EH (cell line): ENCODE measurements around the gene CD81.

Source experiments
- DNase-seq: peaks from one replicate; pipeline ENCODE4 v3.0.0-alpha.2; 2015; ENCODE audit warnings: low read depth

Gene CD81

DNA sequence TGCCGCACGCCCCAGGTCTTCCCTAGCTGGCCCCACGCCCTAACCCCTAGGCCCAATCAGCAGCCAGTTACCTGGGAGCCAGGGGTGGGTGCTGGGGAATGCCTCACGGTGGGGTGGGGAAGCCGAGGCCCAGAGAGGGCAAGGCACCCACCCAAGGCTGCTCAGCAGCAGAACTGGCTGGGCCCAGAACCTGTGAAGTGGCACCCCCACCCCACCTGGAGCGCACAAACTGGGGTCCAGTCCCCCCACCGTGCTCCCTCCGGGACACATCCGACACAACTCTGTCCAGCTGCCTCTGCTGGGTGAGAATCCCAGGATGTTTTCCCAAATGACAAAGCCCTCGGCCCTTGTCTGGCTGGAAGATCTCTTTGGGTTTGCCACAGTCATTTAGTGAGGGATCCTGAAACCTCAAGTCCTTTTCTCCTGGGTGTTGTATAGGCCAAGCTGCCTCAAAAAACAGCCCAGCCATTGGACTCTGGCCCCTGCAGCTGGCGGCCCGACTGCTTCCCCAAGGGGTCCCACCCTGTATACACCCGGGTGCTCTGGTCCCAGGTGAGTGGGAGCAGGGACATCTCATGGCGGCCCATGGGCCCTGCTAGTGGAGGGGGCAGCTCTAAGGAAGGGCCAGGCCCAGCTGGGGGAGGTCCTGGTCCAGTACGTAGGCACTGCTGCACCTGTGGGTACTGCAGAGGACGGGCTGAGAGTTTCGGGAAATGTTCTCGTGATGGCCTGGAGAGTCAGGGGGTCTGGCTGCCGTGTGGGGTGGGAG is 44.3 kb downstream of the CD81 start:
- no peak for DNase-seq

DNA sequence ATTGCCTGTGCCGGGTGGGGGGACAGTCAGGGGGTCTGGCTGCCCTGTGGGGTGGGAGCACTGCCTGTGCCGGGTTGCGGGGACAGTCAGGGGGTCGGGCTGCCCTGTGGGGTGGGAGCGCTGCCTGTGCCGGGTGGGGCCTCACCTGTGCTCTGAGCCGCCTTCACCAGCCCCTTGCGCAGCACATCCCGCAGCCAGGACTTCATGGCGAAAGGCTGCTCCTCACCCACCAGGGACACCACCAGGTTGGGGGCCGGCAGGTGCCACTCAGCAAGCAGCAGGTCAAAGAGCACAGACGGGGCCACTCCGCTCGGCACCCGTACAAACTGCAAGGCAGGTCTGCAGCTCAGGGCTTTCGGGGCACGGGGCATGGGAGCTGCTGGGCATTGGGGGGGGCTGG is 44.9 kb downstream of the CD81 start:
- DNase-seq, result no peak

DNA sequence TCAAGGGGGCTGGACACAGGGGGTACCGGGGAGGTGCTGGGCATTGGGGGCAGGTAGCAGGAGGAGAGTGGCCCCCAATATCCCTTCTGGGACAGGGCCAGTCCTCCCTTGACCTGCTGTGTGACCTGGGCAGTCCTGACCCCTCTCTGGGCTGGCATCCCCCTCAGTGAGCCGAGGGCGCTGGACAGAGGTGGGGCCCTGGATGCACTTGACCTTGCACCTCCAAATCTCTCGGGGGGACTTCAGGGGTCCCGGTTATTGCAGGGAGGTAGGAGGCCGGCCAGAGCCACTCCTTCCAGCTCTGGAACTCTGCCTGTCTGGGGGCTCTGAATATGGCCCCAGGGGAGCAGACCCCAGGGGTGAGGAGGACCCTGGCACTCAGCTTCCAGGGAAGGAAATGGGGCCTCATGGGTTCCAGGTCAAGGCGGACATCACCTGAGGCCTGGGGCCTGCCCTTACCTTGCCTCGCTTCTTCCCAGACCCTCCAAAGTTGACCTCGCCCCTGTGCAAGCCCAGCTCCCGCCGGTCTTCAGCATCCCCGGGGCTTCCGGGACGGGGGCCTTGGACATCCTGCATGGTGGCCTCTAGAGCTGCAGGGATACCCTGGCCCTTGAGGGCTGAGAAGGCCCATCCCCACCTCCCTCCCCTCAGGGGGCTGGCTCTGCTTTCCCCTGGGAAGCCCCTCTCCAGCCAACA is 45.5 kb downstream of the CD81 start:
- DNase-seq, result no peak

DNA sequence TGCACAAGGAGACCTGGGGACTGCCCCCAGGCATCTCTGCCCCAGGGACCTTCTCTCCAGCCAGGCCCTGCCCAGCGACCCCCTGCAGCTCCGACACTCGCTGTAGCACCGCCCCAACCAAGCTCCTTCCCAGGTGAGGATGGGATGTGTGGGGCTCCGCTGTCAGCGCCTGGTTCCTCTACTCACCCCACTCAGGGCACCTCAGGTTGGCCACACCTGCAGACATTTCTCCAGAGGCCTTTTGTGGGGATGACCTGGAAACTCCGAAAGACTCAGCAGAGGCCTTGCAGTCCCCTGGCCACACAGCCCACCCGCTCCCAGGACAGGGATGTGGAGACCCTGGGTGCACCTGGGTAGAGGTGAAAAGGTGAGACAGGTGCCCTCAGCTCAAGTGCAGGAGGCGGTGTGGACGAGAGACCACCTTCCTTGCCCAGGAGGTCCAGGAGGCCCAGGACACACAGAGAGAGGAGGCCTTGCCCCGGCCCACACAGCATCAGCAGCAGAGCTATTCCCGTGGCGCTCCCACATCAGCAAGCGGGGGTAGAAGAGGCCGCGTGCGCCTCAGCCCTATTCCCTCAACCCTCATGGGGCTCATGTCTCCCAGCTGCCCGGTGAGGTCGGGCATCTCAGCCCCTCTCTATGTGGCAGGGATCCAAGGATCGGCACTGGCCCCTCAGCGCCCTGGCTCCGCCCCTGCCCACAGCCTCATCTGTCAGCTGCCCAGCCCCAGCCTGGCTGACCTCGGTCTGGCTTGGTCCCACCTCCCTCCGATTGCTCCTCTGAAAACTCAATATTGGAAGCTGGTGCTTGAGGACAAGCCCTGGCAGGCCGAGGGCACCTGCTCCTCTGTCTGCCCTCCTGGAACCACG is 46.3 kb downstream of the CD81 start:
- no peak for DNase-seq

DNA sequence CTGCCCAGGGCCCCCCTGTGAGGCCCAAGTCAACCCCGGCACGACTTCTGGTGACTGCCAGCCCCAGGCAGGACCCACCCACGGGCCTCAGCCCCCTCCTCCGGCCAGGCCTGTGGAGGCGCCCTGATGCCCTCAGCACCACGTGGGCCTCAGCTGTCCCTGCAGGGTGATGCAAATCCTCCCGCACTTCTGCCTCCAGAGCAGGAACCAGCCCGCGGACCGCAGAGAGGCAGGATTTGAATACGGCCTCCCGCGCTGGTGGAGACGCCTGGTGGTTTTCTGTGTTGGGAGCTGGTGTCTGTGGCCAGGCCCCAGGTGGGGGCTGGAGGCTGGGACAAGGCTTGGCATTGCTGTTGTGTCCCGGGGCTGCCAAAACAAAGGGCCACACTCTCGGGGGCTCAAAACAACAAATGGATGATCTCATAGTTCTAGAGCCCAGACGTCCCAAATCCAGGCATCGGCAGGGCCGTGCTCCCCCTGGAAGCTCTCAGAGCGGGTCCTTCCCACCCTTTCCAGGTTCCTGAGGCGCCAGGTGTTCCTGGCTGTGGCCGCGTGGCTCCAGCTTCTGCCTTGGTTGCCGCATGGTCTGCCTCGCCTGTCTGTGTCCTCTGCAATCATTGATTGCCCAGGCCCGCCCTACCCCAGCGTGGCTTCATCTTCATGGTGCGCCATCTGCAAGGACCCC is 47.8 kb downstream of the CD81 start:
- no peak for DNase-seq

DNA sequence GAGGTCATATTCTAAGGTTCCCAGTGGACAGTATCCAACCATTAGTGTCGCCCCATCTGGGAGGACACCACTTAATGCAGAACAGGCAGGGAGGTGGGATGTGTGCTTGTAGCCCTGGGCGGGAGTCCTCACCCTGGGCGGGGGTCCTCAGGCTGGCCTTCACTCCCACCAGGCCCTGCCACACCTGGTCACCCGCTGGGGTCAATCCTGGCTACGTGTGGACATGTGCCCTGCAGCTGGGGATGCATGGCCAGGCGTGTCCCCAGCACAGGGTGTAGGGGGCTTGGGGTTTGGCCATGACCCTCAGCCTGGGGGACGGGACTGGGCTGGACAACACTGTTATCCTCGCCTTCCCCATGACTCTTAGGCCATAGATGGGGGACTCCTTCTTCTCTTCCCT is 48.4 kb downstream of the CD81 start:
- no peak for DNase-seq

DNA sequence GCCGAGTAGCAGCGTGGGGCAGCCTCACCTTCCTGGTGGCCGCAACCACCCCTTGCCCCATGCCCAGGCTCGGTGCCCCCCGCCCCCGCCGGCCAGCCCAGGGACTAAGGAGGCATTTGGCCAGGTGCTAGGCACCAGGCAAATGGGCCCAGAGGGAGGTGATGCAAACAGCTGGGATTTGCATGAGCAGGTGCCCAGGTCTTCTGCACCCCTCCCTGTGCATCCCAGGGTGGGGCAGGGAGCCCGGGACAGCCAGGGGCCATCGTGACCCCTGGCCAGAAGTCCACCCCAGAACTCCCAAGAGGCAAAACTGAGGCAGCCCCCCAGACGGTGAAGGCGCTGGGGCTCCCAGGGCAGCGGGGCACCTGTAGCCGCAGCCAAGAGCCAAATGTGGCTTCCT is 49.1 kb downstream of the CD81 start:
- DNase-seq, result no peak

DNA sequence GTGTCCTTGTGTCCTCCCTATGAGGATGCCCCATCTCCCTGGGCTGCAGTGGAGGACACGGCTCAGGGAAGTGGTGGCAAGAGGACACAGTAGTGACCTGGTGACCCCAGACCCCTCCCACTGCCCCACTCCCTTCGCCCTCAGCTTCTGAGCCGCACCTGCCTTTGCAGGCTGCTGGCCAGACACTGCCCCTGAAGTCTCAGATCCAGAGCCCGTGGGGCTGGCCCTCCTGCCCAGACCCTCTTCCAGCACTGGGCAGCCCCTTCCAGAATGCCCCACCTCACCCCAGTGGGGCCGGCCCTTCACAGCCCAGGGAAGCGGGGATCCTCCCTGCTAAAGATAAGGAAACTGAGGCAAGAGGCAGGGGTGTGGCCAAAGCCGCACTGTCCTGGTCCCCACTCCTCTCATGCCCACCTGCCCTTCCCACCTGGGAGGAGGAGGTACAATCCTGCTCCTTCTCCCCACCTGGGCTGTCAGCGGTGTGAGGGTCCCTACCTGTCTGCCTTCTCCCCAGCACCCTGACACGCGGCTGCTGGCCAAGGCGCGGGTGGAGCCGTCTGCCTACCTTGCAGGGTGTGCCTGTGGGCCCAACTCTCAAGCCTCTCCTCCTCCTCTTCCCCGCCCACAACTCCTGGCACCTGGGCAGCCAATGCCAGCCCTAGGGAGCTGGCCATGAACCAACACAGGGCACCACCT is 49.9 kb downstream of the CD81 start:
- no peak for DNase-seq

DNA sequence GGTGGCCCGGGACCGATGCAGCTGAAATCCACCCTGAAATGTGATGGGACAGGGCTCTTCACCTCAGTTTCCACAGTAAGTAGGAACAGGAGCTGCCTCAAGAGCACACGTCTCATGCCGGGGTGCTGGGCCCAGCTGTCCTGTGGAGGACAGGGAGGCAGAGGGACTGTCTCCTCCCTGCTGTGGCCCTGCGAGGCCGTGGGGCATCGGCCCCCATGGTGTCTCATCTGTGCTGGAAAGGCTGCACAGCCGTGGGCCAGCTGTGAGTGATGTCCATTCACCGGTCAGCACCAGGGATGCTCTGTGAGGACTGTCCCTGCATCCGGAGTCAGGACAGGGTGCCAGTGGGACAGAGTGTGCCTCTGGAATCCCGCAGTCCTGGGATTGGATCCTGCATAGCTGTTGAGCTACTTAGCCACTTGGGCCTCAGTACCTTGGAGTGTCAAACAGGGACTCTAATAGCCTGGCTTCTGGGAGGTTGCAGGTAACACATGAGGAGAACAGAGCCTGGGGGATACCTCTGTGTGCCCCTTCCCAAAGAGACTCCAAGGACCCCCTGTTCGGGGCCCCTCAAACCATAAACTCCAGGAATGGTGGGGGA is 50.7 kb downstream of the CD81 start:
- DNase-seq, result no peak

DNA sequence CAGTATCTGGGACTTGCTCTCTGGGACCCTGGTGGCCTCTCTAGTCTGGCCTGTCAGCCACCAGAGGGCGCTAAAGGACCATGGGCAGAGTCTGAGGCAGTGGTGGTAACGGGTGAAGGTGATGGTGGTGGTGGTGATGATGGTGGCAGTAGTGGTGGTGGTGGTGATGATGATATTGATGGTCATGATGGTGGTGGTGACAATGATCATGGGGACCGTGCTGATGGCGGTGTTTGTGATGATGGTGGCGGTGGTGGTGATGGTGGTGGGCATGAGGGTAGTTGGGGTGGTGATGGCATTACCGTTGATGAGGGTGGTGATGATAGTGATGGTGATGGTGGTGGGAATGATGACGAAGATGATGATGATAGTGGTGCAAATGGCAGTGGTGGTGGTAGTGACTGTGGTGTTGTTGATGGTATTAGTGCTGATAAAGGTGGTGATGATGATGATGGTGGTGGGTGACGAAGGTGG is 51.2 kb downstream of the CD81 start:
- peak; percentile 55 for DNase-seq

DNA sequence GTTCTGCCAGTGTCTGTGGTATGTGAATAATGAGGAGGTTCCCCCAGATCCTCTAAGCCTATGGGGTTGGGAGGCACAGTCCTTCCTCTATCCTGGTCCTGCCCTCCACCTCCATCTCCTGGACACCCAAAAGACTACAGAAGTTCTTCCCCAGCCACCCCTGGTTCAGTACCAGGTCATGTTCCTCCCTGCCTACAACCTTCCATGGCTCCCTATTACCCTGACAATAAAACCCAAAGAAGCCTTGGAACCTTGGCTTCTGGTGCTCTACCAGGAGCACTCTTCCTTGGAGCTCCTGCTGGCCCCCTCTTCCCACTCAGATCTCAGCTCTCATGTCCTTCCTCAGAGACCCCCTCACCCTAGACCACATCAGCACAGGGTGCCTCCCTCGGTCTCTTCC is 54.3 kb downstream of the CD81 start:
- DNase-seq, result no peak

DNA sequence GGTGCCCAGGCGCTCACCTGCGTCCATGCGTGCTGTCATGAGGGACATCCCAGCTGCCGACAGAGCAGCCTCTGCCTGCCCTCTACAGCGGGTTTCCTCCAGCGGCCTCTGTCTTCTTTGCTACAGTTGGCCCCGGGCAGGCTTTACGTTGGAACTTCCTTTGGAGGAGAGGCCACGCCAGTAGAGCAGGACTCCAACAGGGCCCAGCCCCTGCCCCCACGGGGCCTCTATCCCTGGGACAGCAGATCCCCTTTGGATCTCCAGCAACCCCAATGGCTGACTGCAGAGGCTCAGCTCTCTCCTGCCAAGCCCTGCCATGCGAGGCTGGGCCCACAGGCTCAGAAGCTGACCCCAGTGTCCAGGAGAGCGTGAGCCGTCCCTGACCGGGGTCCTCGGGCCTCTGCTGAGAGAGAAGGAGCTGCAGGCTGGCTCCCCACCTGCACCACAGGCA is 55.1 kb downstream of the CD81 start:
- DNase-seq, result no peak

DNA sequence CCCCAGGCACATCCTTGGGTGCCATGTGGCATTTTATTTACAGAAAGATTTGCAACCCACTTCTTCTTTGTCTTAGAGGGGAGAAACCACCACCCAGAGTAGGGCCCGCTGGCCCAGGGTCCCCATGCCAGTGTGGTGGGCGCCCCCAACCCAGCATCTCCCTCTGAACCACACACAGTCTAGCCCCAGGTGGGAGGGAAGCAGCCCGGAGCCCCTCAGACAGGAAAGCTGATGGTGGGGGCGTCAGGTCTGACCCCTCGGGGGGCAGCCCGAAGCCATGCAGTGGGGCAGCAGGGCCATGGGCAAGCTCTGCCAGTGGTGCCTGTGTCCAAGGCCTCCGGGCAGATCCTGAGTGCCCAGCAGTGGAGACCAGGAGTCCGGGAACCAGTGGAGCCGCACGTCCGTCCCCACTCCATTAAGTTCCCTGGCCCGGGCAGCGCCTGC is 55.5 kb downstream of the CD81 start:
- DNase-seq, result no peak

DNA sequence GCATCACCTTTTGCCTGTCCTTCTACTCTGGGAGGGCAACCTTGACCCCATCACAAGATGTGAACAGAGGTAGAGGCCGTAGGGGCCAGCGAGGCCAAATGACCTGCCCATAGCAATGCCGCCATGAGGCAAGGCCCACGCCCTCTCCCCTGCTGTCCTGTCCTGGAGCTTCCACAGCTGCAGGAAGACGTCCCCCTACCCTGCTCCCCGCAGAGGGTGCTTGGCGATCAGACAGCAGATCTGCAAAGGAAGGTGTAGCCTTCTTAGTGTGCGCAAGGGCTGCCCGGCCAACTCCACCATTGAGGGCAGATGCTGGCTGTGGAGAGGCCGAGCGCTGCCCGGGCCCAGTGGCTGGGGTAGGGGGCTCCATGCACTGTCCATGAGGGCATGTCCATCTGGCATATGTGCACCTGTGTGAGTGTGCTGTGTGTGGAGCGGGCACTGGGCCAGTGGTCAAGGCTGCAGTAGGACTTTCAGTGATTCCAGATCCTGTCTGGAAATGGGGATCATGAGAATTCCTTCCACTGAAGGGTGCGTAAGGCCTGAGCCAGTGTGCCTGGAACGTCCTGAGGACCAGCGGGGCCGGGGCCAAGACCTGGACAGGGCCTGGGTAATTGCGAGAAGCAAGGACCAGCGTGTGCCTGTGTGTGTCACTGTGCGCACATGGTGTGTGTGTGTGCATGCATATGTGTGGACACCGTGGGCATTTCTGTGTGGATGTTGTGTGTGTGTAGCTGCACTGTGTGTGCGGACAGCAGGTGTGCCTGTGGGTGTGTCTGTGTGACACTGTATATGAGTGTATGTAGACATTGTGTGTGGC is 56.2 kb downstream of the CD81 start:
- no peak for DNase-seq

DNA sequence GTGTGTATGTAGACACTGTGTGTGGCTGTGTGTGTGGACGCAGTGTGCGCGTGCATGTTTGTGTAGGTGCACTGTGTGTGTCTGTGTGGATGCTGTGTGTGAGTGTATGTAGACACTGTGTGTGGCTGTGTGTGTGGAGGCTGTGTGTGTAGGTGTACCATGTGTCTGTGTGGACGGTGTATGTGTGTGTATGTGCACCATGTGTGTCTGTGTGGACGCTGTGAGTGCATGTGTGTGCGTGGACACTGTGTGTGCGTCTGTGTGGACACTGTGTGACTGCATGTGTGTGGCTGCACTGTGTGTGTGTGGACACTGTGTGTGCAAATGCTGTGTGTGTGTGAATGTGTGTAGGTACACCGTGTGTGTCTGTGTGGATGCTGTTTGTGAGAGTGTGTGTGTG is 56.9 kb downstream of the CD81 start:
- DNase-seq, result no peak

DNA sequence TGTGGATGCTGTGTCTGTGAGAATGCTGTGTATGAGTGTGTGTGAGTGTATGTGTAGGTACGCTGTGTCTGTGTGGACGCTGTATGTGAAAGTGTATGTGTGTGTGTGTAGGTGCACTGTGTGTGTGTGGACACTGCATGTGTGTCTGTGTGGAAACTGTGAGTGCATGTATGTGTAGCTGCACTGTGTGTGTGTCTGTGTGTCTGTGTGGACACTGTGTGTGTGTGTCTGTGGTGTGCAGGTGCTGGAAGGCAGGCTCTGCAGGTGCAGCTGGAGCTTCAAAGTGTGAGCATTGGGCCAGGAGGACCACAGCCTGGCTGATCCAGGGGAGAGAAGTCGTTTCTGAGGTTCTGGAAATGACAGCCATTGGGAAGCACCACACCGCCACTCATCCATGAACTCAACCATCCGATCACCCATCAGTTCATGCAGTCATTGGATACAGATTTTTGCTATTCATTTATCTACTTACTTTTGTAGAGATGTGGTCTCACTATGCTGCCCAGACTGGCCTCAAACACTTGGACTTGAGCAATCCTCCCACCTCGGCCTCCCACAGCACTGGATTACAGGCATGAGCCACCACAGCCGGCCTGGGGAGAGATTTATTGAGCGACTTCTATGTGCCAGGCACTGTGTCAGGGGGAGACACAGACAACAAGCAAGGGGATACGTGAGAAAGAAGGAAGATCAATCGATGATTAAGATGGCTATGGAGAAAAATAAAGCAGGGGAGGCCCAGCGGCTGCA is 57.6 kb downstream of the CD81 start:
- DNase-seq, result no peak

DNA sequence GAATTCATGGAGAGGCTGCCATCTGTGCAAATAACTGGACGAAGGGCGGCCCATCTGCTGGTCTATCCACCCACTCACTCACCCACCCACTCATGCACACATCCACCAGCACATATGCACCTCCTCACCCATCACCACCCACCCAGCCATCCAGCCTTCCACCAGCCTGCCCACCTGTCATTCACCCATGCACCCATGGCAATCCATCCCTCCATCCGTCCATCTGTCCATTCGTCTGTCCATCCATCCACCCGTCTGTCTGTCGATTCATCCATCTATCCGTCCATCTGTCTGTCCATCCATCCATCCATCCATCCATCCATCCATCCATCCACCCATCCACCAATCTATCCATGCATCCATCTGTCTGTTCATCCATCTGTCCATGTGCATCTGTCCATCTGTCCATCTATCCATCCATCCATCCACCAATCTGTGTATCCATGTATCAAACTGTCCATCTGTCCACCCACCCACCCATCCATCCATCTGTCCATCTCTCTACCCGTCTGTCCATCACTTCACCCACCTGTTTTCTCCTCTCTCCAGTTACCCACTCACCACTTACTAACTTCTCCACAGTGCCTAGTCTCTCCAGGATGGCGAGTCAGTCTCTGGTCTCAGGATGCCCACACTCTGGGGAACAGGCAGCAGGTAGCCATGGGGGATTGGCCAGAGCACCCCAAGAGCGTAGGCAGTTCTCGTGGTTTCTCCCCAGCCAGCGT is 58.3 kb downstream of the CD81 start:
- DNase-seq, result no peak

DNA sequence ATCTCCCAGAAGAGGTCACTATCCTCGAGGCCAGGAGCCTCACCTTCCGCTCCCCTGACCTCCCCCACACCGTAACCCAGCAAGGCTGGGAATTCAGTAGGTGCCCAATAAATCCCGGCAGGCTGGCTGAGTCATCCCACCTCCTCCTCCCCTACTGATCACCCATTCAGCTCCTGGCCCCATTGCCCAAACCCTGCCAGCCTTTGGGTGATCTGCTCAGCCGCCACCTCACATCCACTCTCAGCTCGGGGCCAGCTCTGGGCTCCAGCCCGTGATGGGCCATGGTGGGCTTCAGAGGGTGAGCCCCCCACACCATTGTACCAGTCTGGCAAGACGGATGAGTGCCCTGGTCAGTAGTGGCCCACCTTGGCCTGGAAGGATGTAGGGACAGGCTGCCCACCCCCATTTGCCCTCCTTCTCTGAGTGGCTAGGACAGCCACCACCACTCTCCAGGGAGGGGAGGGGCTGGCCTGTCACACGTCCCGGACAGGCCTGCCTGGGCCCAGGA is 59.0 kb downstream of the CD81 start:
- DNase-seq, result no peak
